IMR-90 (cell line): Measurements from ENCODE around the gene KPNA3. TPM values are rescaled to one million over a fixed set of nuclear protein-coding genes. Genes with fewer than 3 reads are reported as not detected.

ENCODE experiments used
- ATAC-seq: fragments of 200-7000 bp; cut with Tn5 transposase; 2 replicates; pipeline ENCODE4 v1.9.1; 2020; ENCODE audit warnings: low read depth, mild to moderate bottlenecking, moderate library complexity
- BruUV-seq: library from RNA; stranded (reverse); fragments of 400-500 nt; replicated peaks from 2 replicates; lab custom pipeline; 2021; lab: Mats Ljungman, UMichigan
- CTCF ChIA-PET: fragments of 300-600 bp; formaldehyde crosslinking; extraction: SDS; loops from one replicate; lab custom pipeline; 2021; ENCODE audit warnings: antibody characterized with exemption; lab: Yijun Ruan, JAX
- POLR2A ChIA-PET: fragments of 300-600 bp; sonication (Branson Sonifier 250); formaldehyde crosslinking; loops from one replicate; lab custom pipeline; 2022; ENCODE audit warnings: antibody characterized with exemption; ENCODE audit not compliant: unreplicated experiment; lab: Charles Lee
- DNase-seq: peaks from one replicate; pipeline ENCODE4 v3.0.0; 2013
- H2AFZ ChIP-seq: replicated peaks from 2 replicates; pipeline ENCODE3; 2013; ENCODE audit warnings: low read length, mild to moderate bottlenecking; ENCODE audit not compliant: poor library complexity
- H2AK5ac ChIP-seq: 2 replicates; pipeline ENCODE4 v1.6.1; 2013; ENCODE audit warnings: low read depth, low read length, inconsistent platforms
- H2AK9ac ChIP-seq: replicated peaks from 2 replicates; pipeline ENCODE3; 2013; ENCODE audit warnings: mild to moderate bottlenecking, low read depth, low read length, moderate library complexity; ENCODE audit not compliant: poor library complexity
- H2BK120ac ChIP-seq: 2 replicates; pipeline ENCODE4 v1.6.1; 2013; ENCODE audit warnings: low read depth, low read length, inconsistent platforms
- H2BK15ac ChIP-seq: 3 replicates; pipeline ENCODE4 v1.6.1; 2013; ENCODE audit warnings: low read depth, low read length, inconsistent platforms
- H2BK20ac ChIP-seq: 2 replicates; pipeline ENCODE4 v1.6.1; 2013; ENCODE audit warnings: low read depth, mild to moderate bottlenecking, inconsistent platforms, low read length, moderate library complexity
- H2BK5ac ChIP-seq: 2 replicates; pipeline ENCODE4 v1.6.1; 2013; ENCODE audit warnings: mild to moderate bottlenecking, low read depth, low read length, inconsistent platforms; ENCODE audit not compliant: poor library complexity, severe bottlenecking
- H3K14ac ChIP-seq: replicated peaks from 2 replicates; pipeline ENCODE4 v1.6.1; 2013; ENCODE audit warnings: low read depth, low read length, inconsistent platforms
- H3K18ac ChIP-seq: 2 replicates; pipeline ENCODE4 v1.6.1; 2013; ENCODE audit warnings: low read depth, low read length, control low read depth
- H3K23ac ChIP-seq: 2 replicates; pipeline ENCODE4 v1.6.1; 2013; ENCODE audit warnings: low read depth, low read length, inconsistent platforms
- H3K27ac ChIP-seq: 2 replicates; pipeline ENCODE4 v1.5.1; 2013; ENCODE audit warnings: mild to moderate bottlenecking, control low read depth, low read length; ENCODE audit not compliant: insufficient read depth
- H3K27me3 ChIP-seq: 2 replicates; pipeline ENCODE4 v1.6.1; 2013; ENCODE audit warnings: low read length; ENCODE audit not compliant: control insufficient read depth, insufficient read depth
- H3K36me3 ChIP-seq: 2 replicates; pipeline ENCODE4 v1.6.1; 2013; ENCODE audit warnings: low read length, mixed read lengths; ENCODE audit not compliant: control insufficient read depth, insufficient read depth
- H3K4ac ChIP-seq: 2 replicates; pipeline ENCODE4 v1.6.1; 2013; ENCODE audit warnings: low read depth, low read length, inconsistent platforms
- H3K4me1 ChIP-seq: 2 replicates; pipeline ENCODE4 v1.6.1; 2013; ENCODE audit warnings: low read length, mixed read lengths; ENCODE audit not compliant: control insufficient read depth, insufficient read depth
- H3K4me2 ChIP-seq: 2 replicates; pipeline ENCODE4 v1.6.1; 2013; ENCODE audit warnings: low read depth, mild to moderate bottlenecking, control low read depth, low read length, moderate library complexity
- H3K4me3 ChIP-seq: 2 replicates; pipeline ENCODE4 v1.5.1; 2013; ENCODE audit warnings: low read depth, mild to moderate bottlenecking, control low read depth, low read length, moderate library complexity; ENCODE audit not compliant: insufficient read depth
- H3K56ac ChIP-seq: 2 replicates; pipeline ENCODE4 v1.6.1; 2013; ENCODE audit warnings: low read length, inconsistent platforms; ENCODE audit not compliant: insufficient read depth; ENCODE audit errors: extremely low read depth
- H3K79me1 ChIP-seq, 2 experiments: 2 replicates each; pipeline ENCODE4 v1.6.1; 2013; ENCODE audit warnings: low read length in 2 of 2, inconsistent platforms in 1 of 2, low read depth in 1 of 2
- H3K9ac ChIP-seq: 2 replicates; pipeline ENCODE4 v1.6.1; 2013; ENCODE audit warnings: low read depth, low read length, control low read depth
- H3K9me1 ChIP-seq: 2 replicates; pipeline ENCODE4 v1.6.1; 2013; ENCODE audit warnings: low read length, inconsistent platforms; ENCODE audit not compliant: insufficient read depth
- H3K9me3 ChIP-seq: 2 replicates; pipeline ENCODE4 v1.6.1; 2013; ENCODE audit warnings: low read length; ENCODE audit not compliant: control insufficient read depth, insufficient read depth
- H4K20me1 ChIP-seq: 2 replicates; pipeline ENCODE4 v1.6.1; 2013; ENCODE audit warnings: low read length, inconsistent platforms; ENCODE audit not compliant: insufficient read depth
- H4K5ac ChIP-seq: 2 replicates; pipeline ENCODE4 v1.6.1; 2013; ENCODE audit warnings: mild to moderate bottlenecking, low read depth, low read length, control low read depth
- H4K8ac ChIP-seq, 2 experiments: 2 replicates each; pipeline ENCODE4 v1.6.1; 2013; ENCODE audit warnings: low read depth in 2 of 2, low read length in 2 of 2, control low read depth in 1 of 2, inconsistent platforms in 1 of 2
- H4K91ac ChIP-seq: 2 replicates; pipeline ENCODE4 v1.6.1; 2013; ENCODE audit warnings: low read depth, low read length, inconsistent platforms; ENCODE audit not compliant: insufficient read depth
- CEBPB ChIP-seq: IDR thresholded peaks from 2 replicates; pipeline ENCODE4 v1.6.1; 2012; ENCODE audit warnings: low read depth, low read length, improper control_type of control experiment
- CHD1 ChIP-seq: IDR thresholded peaks from 2 replicates; pipeline ENCODE4 v1.6.1; 2012; ENCODE audit warnings: low read depth, low read length, improper control_type of control experiment
- MAFK ChIP-seq: IDR thresholded peaks from 2 replicates; pipeline ENCODE4 v1.6.1; 2012; ENCODE audit warnings: low read depth, low read length, improper control_type of control experiment
- NFE2L2 ChIP-seq: fragments of 150-350 bp; IDR thresholded peaks from 2 replicates; pipeline ENCODE4 v1.6.1; 2016; ENCODE audit warnings: low read depth, mild to moderate bottlenecking, low read length
- WGBS, 2 experiments: methylation state at CpG; one replicate each; pipeline versions ENCODE4 v1.1.5 to v1.1.7; 2013; ENCODE audit warnings: missing lambda C conversion rate in 2 of 2; ENCODE audit not compliant: insufficient read length in 1 of 2; ENCODE audit errors: extremely low coverage in 2 of 2; 5-methylcytosine and 5-hydroxymethylcytosine counted together
- dilution Hi-C: fragments of 300-500 bp; cut with HindIII; formaldehyde crosslinking; loops from one replicate; pipeline ENCODE4 v1.14.3; 2018; ENCODE audit warnings: low sequenced_read_pairs; ENCODE audit not compliant: unreplicated experiment
- in situ Hi-C: fragments of 300-500 bp; cut with MboI; formaldehyde crosslinking; loops from 3 replicates; pipeline ENCODE4 v1.14.3; 2019; ENCODE audit warnings: low sequenced_read_pairs, inconsistent platforms, mixed read lengths
- intact Hi-C: fragments of 100-400 bp; cut with micrococcal nuclease; formaldehyde crosslinking; loops from 2 replicates; pipeline ENCODE4 v1.10.0; 2022
- polyA plus RNA-seq, 3 experiments: library from polyadenylated mRNA; depleted of rRNA; stranded (reverse); fragments of >200 nt; gene quantifications; 2 replicates each; pipeline ENCODE4 v1.2.3, GENCODE V29; 2012; ENCODE audit warnings: low replicate concordance in 1 of 3
- total RNA-seq: library from RNA; depleted of rRNA; stranded (reverse); fragments of >200 nt; gene quantifications from 2 replicates; pipeline ENCODE4 v1.2.3, GENCODE V29; 2012

Gene KPNA3
- total and polyA plus RNA-seq, 2 of the 4 experiments (the other 2 are of a cell fraction): 25.3 to 48.6 TPM

DNA sequence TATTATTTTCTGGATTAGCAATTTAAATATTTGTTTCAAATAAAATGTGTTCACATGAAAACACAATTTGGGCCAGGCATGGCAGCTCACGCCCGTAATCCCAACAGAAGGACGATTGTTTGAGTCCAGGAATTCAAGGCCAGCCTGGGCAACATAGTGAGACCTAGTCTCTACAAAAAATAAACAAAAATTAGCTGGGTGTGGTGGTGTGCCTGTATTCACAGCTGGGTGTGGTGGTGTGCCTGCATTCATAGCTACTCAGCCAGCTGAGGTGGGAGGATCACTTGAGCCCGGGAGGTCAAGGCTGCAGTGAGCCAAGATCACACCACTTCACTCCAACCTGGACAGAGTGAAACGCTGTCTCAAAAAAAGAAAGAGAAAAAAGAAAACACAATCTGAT, 46.4 kb downstream of the KPNA3 start:
- peaks cover 4% of the 10 kb centered on the region for H3K9me1 ChIP-seq
- no peaks in the 10 kb centered on the region; the same call in 1 of the 2 replicates for H3K4me1 ChIP-seq
- no peak for TF ChIP-seq NFE2L2
- TF ChIP-seq CHD1: no peak
- no peak for TF ChIP-seq MAFK
- no peak for TF ChIP-seq CEBPB
- no peak overlapping the region for H3K56ac ChIP-seq
- no peak overlapping the region for H2AK5ac ChIP-seq
- H3K27me3 ChIP-seq: no peaks in the 10 kb centered on the region
- no peak for ATAC-seq
- no CpG with 5 or more reads among the region's 5 CpGs for WGBS, 2 experiments
- H3K27ac ChIP-seq: no peak overlapping the region
- H3K9ac ChIP-seq: no peak overlapping the region
- ChIA-PET POLR2A (no interaction called here), CTCF (no interaction called here)
- H4K20me1 ChIP-seq: peaks cover 20% of the 10 kb centered on the region
- peaks cover 22 to 37% of the 10 kb centered on the region in 2 experiments for H3K79me1 ChIP-seq
- no peak overlapping the region for H3K14ac ChIP-seq
- H3K4me3 ChIP-seq: no peak overlapping the region
- intact Hi-C loops: no loop called here
- no peak overlapping the region for H4K5ac ChIP-seq
- H4K91ac ChIP-seq: no peak overlapping the region
- no peak overlapping the region for H3K23ac ChIP-seq
- in situ Hi-C loops: no loop called here
- H2BK20ac ChIP-seq: no peak overlapping the region
- no peaks in the 10 kb centered on the region for H3K9me3 ChIP-seq
- H3K36me3 ChIP-seq: peaks cover 8% of the 10 kb centered on the region
- no peak overlapping the region for H2BK5ac ChIP-seq
- no peak overlapping the region for H3K4me2 ChIP-seq
- H2AK9ac ChIP-seq: no peak overlapping the region
- H2AFZ ChIP-seq: no peak overlapping the region
- dilution Hi-C loops: no loop called here
- no peak for DNase-seq
- H2BK15ac ChIP-seq: no peak overlapping the region
- BruUV-seq: no TSS peak
- H3K18ac ChIP-seq: no peak overlapping the region
- no peak overlapping the region for H3K4ac ChIP-seq
- no peak overlapping the region for H2BK120ac ChIP-seq
- H4K8ac ChIP-seq: no peak overlapping the region
